Body of pancreas (tissue), 4 donors: ENCODE measurements around the gene TTI1.

Experiments
- CTCF ChIP-seq, 7 experiments: fragments of 450-650 bp in 4 of 7; fragments of 200-600 bp in 3 of 7; sonication (generic) in 3 of 7; IDR thresholded peaks; one replicate each; pipeline ENCODE4 v1.5.1; 2016 to 2019; ENCODE audit warnings: antibody characterized with exemption in 7 of 7
- POLR2A ChIP-seq, 3 donors: fragments of 450-650 bp; IDR thresholded peaks; one replicate each; pipeline ENCODE4 v1.6.1; 2016; ENCODE audit warnings: antibody characterized with exemption in 3 of 3, mild to moderate bottlenecking in 2 of 3

GRCh38 chr20:38004416-38004815 is 28.8 kb downstream of the TTI1 start:
- TF ChIP-seq POLR2A (IDR thresholded peaks at IDR 0.05) (no peak), CTCF (IDR thresholded peaks at IDR 0.05) (no peak)
